Measurements from ENCODE around the gene HSFX4.
"Not testable (repeated sequence)": the region's sequence is repeated elsewhere in the genome, so short reads cannot be mapped to it uniquely, and the experiment has no call there.

The HSFX4 gene, protein sequence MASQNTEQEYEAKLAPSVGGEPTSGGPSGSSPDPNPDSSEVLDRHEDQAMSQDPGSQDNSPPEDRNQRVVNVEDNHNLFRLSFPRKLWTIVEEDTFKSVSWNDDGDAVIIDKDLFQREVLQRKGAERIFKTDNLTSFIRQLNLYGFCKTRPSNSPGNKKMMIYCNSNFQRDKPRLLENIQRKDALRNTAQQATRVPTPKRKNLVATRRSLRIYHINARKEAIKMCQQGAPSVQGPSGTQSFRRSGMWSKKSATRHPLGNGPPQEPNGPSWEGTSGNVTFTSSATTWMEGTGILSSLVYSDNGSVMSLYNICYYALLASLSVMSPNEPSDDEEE

DNA sequence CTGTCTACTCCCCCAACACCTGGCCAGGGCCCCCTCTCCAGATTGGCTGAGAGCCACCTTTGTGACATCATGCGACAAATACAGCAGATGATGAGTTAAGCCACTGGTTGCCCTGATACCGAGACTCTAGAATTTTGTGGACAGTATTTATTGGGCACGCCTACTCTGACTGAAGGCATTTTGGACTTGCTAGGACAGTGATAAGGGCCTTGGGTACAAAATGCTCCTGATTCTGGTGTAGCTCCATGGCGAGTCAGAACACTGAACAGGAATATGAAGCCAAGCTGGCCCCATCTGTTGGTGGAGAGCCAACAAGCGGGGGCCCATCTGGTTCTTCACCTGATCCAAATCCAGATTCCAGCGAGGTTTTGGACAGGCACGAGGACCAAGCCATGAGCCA, at the start of gene HSFX4:
Gene HSFX4 (plus strand): TSS at position 174 of the 400 bp plus-strand sequence. CDS start 72 bp downstream, at position 246.
- DNase-seq; intact Hi-C loops (cut with DNase I): not testable (repeated sequence)

DNA sequence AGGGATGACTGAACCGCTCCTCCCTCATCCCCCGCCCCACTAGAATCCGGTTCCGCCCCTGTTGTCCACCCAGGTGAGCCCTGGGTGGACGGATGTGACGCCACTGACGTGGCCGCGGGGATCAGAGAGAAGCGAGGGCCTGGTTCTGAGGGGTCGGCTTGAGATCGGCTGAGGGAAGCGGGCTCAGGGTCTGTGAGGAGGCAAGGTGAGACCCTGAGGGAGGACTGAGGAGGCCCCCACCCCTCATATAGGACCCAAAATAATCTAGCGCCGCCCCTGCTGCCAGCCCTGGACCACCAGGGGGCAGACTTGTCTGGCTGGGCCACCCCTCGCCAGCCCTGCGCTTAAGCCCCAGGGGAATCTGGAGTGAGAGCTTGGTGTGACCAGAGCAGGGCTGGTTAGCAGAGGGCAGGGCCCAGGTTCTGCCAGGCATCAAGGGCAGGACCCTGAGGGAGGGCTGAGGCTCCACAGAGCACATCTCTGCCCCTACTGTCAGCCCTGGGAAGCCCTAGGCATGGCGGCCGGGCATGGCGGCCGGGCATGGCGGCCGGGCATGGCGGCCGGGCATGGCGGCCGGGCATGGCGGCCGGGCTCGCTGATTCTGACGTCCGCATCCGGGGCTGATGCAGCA, 48.2 kb upstream of the HSFX4 start, which contains the start of gene MAGEA8:
Gene MAGEA8 (plus strand): TSS at position 103 of the 631 bp plus-strand sequence. CDS start 3,090 bp downstream, outside the sequence.
- DNase-seq, result no peak
- intact Hi-C loops (cut with DNase I), result no loop called here

DNA sequence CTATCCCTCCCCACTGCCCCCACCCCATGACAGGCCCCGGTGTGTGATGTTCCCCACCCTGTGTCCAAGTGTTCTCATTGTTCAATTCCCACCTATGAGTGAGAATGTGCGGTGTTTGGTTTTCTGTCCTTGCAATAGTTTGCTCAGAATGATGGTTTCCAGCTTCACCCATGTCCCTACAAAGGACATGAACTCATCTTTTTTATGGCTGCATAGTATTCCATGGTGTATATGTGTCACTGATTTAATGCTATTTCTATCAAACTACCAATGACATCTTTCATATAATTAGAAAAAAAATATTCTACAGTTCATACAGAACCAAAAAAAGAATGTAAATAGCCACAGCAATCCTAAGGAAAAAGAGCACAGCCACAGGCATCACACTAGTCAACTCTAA, 38.5 kb upstream of the HSFX4 start:
- intact Hi-C loops (cut with DNase I), result not testable (repeated sequence)

DNA sequence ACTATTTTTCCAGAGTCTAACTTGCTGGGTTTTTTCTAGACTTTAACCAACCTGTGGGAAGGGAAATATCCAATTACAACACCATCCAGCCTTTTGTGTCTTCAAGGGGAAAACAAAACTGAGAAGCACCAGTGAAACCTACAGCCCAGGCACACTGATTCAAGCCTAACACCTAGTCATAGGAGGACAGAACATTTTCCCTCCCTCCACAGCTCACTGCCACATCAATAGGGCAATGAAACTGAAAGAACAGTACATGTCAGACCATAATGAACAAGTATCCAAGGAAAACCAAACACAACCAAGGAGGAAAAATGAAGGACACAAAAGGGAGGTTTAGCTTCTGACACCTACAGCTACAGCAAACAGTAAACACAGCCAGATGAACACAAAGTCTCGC, 30.8 kb upstream of the HSFX4 start:
- no peak for DNase-seq
- intact Hi-C loops (cut with DNase I), result no loop called here

More for the DNA sequence above, 38.5 kb upstream of the HSFX4 start:
- not testable (repeated sequence) for DNase-seq

DNA sequence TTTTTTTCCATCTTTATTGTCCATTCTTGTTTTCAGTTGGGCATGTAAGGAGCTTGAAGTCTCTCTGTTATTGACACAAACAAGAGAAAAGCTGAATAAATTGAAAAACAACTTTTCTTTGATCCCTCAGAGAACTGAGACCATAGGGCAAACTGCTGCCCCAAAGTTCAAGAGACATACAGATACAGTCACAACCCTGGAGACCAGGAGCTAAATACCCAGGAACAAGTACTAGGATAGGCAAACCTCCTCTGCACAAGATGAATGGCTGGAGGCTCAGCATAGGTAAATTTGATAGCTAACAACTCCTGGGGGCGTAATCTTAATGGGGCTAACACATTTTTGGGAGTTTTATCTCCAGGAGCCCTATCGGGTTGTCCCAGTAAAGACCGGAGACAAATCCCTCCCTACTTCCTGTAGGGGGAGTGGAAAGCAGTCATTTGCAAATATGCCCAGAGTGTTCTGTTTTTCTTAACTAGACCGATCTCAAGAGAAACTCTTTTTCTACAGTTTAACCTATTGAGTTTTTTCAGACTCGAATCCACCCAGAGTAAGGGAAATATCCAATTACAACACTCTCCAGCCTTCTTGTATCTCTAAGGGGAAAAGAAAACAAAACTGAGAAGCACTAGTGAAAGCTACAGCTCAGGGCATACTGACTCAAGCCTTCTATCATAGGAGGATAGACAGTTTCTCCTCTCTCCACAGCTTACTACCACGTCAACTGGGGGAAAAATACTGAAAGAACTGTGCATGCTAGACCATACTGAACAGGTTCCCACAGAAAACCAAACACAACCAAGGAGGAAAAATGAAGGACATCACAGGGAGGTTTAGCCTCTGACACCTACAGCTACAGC, 25.3 kb upstream of the HSFX4 start:
- no peak for DNase-seq
- intact Hi-C loops (cut with DNase I), result no loop called here

DNA sequence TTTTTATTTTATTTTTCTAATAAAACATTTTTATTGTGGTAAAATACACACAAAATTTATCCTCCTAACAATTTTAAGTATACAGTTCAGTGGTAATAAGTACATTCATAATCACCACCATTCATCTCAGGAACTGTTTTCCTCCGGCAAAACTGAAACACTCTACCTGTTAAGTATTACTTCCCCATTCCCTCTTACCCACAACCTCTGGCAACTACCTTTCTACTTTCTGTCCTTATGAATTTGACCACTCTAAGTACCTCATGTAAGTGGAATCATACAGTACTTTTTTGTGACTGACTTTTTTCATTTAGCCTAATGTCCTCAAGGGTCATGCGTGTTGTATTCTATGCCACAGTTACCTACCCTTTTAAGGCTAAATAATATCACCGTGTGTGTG, 21.1 kb upstream of the HSFX4 start:
- DNase-seq, result no peak
- intact Hi-C loops (cut with DNase I), result no loop called here

DNA sequence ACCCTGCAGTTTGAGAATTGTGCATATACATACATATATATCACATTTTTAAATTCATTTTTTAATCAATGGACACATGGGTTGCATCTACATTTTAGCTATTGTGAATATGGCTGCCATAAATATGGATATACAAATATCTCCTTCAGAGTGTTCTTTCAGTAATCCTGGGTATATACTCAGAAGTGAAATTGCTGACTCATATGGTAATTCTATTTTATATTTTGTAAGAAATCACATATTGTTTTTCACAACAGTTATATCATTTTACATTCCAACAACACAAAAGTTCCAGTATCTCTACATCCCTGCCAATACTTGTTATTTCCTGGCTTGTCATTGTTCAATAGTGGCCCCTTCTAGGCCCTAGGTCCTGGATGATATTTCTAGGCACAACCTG, 20.6 kb upstream of the HSFX4 start:
- DNase-seq, result no peak
- intact Hi-C loops (cut with DNase I), result no loop called here

DNA sequence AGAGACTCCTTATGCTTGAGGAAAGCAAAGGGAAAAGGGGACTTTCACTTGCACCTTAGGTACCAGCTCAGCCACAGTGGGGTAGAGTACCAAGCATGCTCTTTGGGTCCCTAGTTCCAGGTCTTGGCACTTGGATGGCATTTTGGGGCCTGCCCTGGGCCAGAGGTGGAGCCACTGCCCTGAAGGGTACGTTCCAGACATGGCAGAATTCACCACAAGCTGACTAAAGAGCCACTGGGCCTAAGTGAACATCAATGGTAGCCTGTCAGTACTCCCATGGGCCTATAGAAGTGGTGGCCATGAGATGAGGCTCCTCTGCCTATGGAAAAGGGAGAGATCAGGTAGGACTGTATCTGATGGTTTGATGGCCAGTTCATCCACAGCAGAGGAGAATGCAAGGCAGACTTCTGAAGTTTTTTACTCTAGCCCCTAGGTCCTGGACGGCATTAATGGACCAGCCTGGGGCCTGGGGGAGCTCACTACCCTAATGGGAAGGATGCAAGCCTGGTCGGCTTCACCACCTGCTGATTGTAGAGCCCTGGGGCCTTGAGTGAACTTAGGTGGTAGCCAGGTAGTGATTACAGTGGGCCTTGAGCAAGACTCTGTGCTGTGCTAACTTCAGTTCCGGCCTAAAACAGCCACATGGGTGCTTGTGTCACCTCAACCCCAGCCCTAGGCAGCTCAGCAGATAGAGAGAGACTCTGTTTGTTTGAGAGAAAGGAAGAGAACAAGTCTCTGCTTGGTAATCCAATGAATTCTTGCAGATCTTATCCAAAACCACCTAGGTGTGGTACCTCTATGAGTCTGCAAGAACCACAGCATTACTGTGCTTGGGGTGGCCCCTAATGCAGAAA, 19.8 kb upstream of the HSFX4 start:
- no peak for DNase-seq
- intact Hi-C loops (cut with DNase I), result no loop called here

DNA sequence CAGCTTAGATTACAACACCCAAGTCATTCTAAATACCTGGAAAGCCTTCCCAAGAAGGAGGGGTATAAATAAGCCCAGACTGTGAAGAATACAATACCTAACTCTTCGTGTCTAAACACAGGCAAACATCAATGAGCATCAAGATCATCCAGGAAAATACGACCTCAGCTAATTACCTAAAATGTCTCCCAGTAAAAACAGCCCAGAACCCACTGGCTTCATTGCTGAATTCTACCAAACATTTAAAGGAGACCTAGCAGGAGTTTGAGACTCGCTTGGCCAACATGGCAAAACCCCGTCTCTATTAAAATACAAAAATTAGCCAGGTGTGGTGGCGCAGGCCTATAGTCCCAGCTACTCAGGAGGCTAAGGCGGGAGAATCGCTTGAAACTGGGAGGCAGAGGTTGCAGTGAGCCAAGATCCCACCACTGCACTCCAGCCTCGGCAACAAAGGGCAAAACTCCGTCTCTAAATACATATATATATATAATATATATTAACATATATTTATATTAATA, 19.1 kb upstream of the HSFX4 start:
- DNase-seq, result no peak
- intact Hi-C loops (cut with DNase I), result no loop called here

DNA sequence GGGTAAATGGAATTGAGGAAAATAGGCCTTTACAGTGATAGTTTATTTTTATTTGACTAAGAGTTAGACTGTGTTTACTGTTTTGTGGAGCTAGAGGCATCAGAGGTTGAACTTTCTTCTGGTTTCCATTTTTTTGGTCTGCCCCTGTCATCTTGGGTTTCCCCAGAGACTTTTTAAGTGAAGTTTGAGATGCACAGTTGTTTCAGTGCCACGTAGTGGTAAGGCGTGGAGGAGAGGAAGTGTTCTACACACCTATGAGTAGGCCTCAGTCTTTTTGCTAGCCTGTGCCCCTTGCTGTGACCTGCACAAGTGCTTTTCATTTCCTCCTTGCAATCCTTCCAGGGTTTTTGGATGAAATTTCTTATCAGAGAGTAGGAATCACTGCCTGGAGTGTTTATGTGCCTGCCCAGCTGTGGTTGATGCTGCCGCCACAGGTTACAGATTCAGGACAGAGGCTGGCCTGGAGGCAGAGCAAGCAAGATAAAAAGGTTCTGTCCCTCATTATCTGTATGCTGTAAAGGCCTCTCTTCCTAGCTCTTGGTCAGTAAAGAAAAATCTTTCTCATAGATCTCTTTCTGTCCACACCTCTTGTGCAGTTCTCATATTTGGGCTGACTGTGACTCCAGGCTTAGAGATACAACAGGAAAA, 12.5 kb upstream of the HSFX4 start:
- no peak for DNase-seq
- intact Hi-C loops (cut with DNase I), result no loop called here

DNA sequence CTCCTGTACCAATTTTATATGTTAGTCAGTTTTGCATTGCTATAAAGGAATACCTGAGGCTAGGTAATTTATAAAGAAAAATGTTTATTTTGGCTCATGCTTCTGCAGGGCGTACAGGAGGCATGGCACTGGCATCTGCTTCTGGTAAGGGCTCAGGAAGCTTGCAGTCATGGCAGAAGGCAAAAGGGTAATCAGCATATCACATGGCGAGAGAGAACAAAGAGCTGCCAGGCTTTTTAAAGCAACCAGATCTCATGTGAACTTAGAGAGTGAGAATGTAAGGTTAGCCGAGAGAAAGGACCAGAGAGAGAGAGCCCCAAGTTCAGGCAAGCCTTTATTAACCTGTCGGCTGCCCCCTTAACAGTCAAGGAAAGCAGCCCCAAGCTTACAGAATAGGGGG, 5.5 kb upstream of the HSFX4 start:
- intact Hi-C loops (cut with DNase I), result not testable (repeated sequence)

DNA sequence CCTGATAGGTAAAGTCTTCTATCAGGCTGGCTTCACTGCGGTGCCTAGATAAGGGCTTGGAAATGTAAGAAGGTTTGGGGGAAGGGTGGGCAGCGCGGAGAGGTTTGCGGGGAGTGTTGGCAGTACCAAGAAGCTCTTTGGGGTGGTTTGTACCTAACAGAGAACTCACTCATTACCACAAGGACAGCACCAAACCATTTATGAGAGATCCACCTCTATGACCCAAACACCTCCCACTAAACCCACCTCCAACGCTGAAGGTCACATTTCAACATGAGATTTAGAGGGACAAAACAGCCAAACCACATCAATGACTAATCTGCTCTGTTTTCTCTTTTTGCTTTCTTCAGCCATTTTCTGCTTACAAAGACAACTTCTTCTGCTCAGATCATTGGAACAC, 4.9 kb upstream of the HSFX4 start:
- DNase-seq; intact Hi-C loops (cut with DNase I): not testable (repeated sequence)

More for the DNA sequence above, 5.5 kb upstream of the HSFX4 start:
- DNase-seq, result not testable (repeated sequence)

DNA sequence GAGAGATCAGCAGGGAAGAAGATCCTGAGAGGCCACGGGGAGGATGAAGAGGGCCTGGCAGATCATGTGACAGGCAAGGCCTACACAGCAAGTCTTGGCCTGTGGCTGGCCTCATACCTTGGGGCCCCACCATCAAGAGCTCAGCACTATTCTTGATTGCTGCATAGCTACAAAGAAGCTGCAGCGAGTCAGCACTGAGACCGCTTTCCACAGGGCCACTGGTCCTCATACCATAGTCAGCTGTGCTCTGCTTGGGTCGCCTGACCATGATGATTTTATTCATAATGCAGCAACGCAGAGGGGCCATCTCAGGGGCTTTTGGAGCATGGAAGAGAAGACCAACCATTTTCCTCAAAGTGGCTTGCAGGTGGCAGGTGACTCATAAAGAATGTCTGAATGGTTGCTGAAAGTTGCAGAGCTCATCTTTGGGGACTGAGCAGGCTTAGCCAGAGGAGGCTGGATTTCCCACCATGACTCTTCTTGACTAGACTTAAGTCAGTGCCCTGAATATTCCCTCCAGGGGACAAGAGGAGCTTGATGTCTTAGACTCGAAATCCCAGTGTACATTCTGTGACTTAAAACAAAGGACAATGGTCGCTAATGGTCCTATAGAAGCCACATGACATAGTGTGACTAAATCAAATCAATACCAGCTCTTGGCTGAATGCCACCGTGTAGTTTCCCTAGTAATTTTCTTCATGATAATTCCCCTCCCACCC, 2.0 kb upstream of the HSFX4 start:
- DNase-seq; intact Hi-C loops (cut with DNase I): not testable (repeated sequence)

DNA sequence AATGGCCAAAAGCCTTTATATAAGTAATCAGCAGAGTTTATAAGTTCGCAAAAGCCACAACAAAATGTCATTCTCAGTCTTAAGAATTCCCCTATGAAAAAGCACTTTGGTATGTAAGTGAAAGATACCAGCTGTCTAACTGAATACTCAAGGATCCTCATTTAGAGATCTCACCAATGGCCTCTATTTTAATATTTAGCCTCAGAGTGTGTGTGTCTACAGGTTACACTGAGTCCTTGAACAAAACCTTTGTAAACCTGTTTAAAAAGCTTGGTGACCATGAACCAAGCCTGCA, 1.5 kb upstream of the HSFX4 start:
- DNase-seq; intact Hi-C loops (cut with DNase I): not testable (repeated sequence)

DNA sequence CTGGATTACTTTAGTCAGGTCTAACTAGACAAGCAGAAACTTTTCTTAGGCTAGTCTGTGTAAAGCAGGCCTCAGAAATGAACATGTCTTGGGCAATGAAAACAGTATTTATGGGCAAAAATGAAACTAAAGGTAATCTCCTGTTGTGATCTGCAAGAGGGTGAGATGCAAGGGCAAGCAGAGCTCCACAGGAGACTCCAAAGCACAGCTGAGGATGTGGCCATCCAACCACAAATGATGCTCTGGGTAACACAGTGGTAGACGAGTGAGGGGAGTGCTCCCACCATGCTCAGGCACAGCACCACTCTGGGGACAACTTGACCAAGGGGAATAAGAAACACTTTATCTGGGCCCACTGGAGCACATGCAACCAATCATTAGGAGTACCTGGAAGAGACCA, 738 bp upstream of the HSFX4 start:
- intact Hi-C loops (cut with DNase I); DNase-seq: not testable (repeated sequence)

DNA sequence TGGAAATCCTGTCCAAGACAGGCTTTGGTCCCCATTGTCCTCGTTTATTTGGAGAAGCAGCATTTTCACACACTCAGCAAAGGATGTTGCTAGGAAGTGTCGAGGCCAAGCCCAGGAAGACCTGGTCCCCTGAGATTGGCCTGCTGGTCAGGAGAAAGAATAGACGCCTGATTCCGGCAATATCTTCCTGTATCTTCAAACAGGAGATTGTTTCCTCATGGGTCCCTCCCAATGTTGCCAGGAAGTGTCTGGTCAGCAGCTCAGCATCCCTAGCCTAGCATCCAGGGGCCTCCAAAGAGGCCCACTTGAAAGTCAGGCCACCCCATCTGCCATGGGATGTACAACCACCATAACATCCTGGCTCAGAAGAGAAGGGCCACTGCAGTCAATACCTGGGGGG, 2.0 kb downstream of the HSFX4 start:
- DNase-seq; intact Hi-C loops (cut with DNase I): not testable (repeated sequence)

DNA sequence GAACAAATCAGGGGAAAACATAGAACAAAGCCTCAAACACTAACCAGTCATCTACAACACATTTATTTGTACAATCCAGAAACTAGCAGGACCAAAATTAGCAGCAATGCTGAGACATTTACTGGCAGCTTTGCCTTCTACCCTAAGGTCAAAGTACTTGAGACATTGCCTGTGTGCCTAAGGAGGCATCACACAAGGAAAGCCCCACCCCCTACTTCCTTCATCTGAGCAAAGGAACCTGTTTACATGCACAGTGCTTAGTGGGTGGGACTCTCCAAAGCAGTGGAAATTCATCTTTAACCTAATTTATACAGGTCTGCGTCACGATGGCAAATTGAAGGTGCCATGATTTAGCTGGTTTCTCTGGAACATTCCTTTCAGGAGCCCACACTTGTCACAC, 2.8 kb downstream of the HSFX4 start:
- DNase-seq; intact Hi-C loops (cut with DNase I): not testable (repeated sequence)

DNA sequence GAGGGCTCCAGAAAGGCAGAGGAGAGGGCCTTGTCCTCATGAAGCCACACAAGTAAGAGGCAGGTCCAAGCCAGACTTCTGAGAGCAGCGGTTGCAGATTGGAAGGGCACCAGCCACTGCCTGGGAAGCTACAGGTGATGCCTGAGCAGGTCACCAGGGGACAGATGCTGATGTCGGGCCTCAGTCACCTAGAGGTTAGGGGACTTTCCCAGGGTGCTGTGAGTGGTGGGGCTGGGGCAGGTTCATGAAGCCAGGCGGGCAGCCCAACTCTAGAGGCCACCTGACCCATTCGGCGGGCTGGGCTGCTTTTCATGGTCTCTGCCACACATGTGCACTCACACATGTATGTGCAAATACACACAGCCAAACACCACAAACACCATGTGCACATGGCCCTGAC, 3.6 kb downstream of the HSFX4 start:
- intact Hi-C loops (cut with DNase I); DNase-seq: not testable (repeated sequence)
